H1 (cell line): ENCODE data around the gene MAGOHB. TPM values are rescaled to one million over a fixed set of nuclear protein-coding genes. Genes with fewer than 3 reads are reported as not detected.

ENCODE experiments used
- CTCF ChIA-PET: fragments of 300-600 bp; sonication (Branson Sonifier 250); formaldehyde crosslinking; loops from one replicate; lab custom pipeline; 2021; ENCODE audit not compliant: partially characterized antibody; lab: Charles Lee
- POLR2A ChIA-PET: fragments of 300-600 bp; sonication (Branson Sonifier 250); formaldehyde crosslinking; loops from one replicate; lab custom pipeline; 2021; ENCODE audit warnings: inconsistent platforms; ENCODE audit not compliant: partially characterized antibody; lab: Charles Lee
- DNase-seq, 2 experiments: peaks; one replicate each; pipeline versions ENCODE4 v3.0.0 to v3.0.0-alpha.2; 2010 to 2022; ENCODE audit warnings: low spot score in 2 of 2, low read depth in 1 of 2, mixed read lengths in 1 of 2
- FAIRE-seq: peaks from 2 replicates; lab custom pipeline; 2011; peaks lifted over from hg19 to GRCh38; lab: Jason Lieb, UNC
- H2AFZ ChIP-seq: 2 replicates; pipeline ENCODE4 v1.8.1; 2012; ENCODE audit warnings: low read length, inconsistent platforms
- H2AK5ac ChIP-seq: 2 replicates; pipeline ENCODE4 v1.6.1; 2013; ENCODE audit warnings: low read depth, low read length
- H2BK120ac ChIP-seq: replicated peaks from 2 replicates; pipeline ENCODE3; 2013; ENCODE audit warnings: low read depth, low read length, inconsistent platforms
- H2BK12ac ChIP-seq: 2 replicates; pipeline ENCODE4 v1.6.1; 2013; ENCODE audit warnings: low read depth, low read length
- H2BK15ac ChIP-seq: 2 replicates; pipeline ENCODE4 v1.6.1; 2013; ENCODE audit warnings: low read length
- H2BK20ac ChIP-seq: 2 replicates; pipeline ENCODE4 v1.6.1; 2013; ENCODE audit warnings: low read length
- H2BK5ac ChIP-seq: 2 replicates; pipeline ENCODE4 v1.6.1; 2013; ENCODE audit warnings: low read depth, low read length
- H3K14ac ChIP-seq: 2 replicates; pipeline ENCODE4 v1.6.1; 2013; ENCODE audit warnings: inconsistent platforms; ENCODE audit not compliant: insufficient read length
- H3K18ac ChIP-seq: 2 replicates; pipeline ENCODE4 v1.6.1; 2013; ENCODE audit warnings: low read length; ENCODE audit errors: extremely low read depth
- H3K23ac ChIP-seq: 2 replicates; pipeline ENCODE4 v1.6.1; 2013; ENCODE audit warnings: inconsistent platforms; ENCODE audit not compliant: insufficient read length
- H3K23me2 ChIP-seq: 2 replicates; pipeline ENCODE4 v1.6.1; 2013; ENCODE audit warnings: low read depth, low read length
- H3K27ac ChIP-seq: 2 replicates; pipeline ENCODE4 v1.6.1; 2011; ENCODE audit warnings: low read depth, low read length, inconsistent platforms
- H3K27me3 ChIP-seq, 4 experiments: replicated peaks in 1 of 4; 1 replicate in 1 of 4; 2 replicates in 3 of 4; pipeline versions ENCODE4 v1.6.1 to v1.8.1; 2011 to 2013; ENCODE audit warnings: low read length in 3 of 4, mild to moderate bottlenecking in 3 of 4, inconsistent platforms in 2 of 4, mixed read lengths in 2 of 4, moderate library complexity in 1 of 4; ENCODE audit not compliant: control insufficient read depth in 3 of 4, insufficient read depth in 3 of 4; ENCODE audit errors: extremely low read depth in 1 of 4
- H3K36me3 ChIP-seq, 4 experiments: 2 replicates each; pipeline versions ENCODE4 v1.6.1 to v1.8.1; 2011 to 2013; ENCODE audit warnings: mild to moderate bottlenecking in 4 of 4, low read length in 3 of 4, moderate library complexity in 2 of 4, control low read depth in 1 of 4, inconsistent platforms in 1 of 4; ENCODE audit not compliant: insufficient read depth in 4 of 4, control insufficient read depth in 2 of 4
- H3K4ac ChIP-seq: replicated peaks from 2 replicates; pipeline ENCODE3; 2013; ENCODE audit warnings: low read length, low read depth, mixed read lengths, inconsistent platforms; ENCODE audit not compliant: insufficient read length
- H3K4me1 ChIP-seq, 4 experiments: replicated peaks in 1 of 4; 1 replicate in 1 of 4; 2 replicates in 3 of 4; pipeline versions ENCODE4 v1.6.1 to v1.8.1; 2011 to 2013; ENCODE audit warnings: low read length in 3 of 4, inconsistent platforms in 2 of 4, mixed read lengths in 1 of 4; ENCODE audit not compliant: insufficient read depth in 4 of 4, control insufficient read depth in 3 of 4
- H3K4me2 ChIP-seq, 2 experiments: 2 replicates each; pipeline versions ENCODE4 v1.6.1 to v1.8.1; 2011 to 2013; ENCODE audit warnings: low read depth in 2 of 2, low read length in 2 of 2, control low read depth in 1 of 2, inconsistent platforms in 1 of 2, mild to moderate bottlenecking in 1 of 2; ENCODE audit not compliant: insufficient read depth in 1 of 2
- H3K4me3 ChIP-seq, 4 experiments: fragments of 200-600, 300-600 bp in 1 of 4; sonication (generic), shearing (Covaris generic), sonication (Bioruptor Twin) in 1 of 4; 2 replicates each; pipeline versions ENCODE4 v1.5.1 to v1.8.1; 2011 to 2016; ENCODE audit warnings: low read length in 4 of 4, low read depth in 3 of 4, control low read depth in 2 of 4, inconsistent platforms in 2 of 4, mild to moderate bottlenecking in 2 of 4, mixed read lengths in 1 of 4, moderate library complexity in 1 of 4; ENCODE audit not compliant: insufficient read depth in 2 of 4; ENCODE audit errors: extremely low read depth in 1 of 4
- H3K56ac ChIP-seq: replicated peaks from 2 replicates; pipeline ENCODE3; 2013; ENCODE audit warnings: low read depth, mild to moderate bottlenecking, mixed read lengths, low read length, inconsistent platforms; ENCODE audit not compliant: insufficient read length
- H3K79me1 ChIP-seq: 2 replicates; pipeline ENCODE4 v1.6.1; 2013; ENCODE audit warnings: low read depth, low read length, control low read depth
- H3K79me2 ChIP-seq, 2 experiments: 2 replicates each; pipeline versions ENCODE4 v1.6.1 to v1.8.1; 2012 to 2013; ENCODE audit warnings: low read length in 2 of 2, mild to moderate bottlenecking in 2 of 2, inconsistent platforms in 1 of 2; ENCODE audit not compliant: insufficient read depth in 2 of 2, control insufficient read depth in 1 of 2
- H3K9ac ChIP-seq, 4 experiments: replicated peaks in 1 of 4; 1 replicate in 1 of 4; 2 replicates in 3 of 4; pipeline versions ENCODE4 v1.6.1 to v1.8.1; 2011 to 2013; ENCODE audit warnings: low read depth in 3 of 4, low read length in 3 of 4, control low read depth in 2 of 4, mild to moderate bottlenecking in 2 of 4, moderate library complexity in 2 of 4, inconsistent platforms in 1 of 4; ENCODE audit errors: extremely low read depth in 1 of 4
- H3K9me3 ChIP-seq, 2 experiments: 2 replicates each; pipeline versions ENCODE4 v1.6.1 to v1.8.1; 2012 to 2013; ENCODE audit warnings: mild to moderate bottlenecking in 2 of 2, moderate library complexity in 2 of 2, control low read depth in 1 of 2, inconsistent platforms in 1 of 2, low read depth in 1 of 2, low read length in 1 of 2, mixed read lengths in 1 of 2; ENCODE audit not compliant: insufficient read depth in 2 of 2
- H4K20me1 ChIP-seq, 2 experiments: replicated peaks in 1 of 2; 2 replicates each; pipeline versions ENCODE3 to v1.8.1; 2011 to 2013; ENCODE audit warnings: inconsistent platforms in 2 of 2, low read length in 2 of 2, mild to moderate bottlenecking in 1 of 2; ENCODE audit not compliant: insufficient read depth in 2 of 2, control insufficient read depth in 1 of 2
- H4K5ac ChIP-seq: 2 replicates; pipeline ENCODE4 v1.6.1; 2013; ENCODE audit warnings: low read length, low read depth, mixed read lengths, inconsistent platforms; ENCODE audit not compliant: insufficient read length
- H4K8ac ChIP-seq: 2 replicates; pipeline ENCODE4 v1.8.0; 2013; ENCODE audit warnings: mild to moderate bottlenecking, moderate library complexity, low read length, inconsistent platforms; ENCODE audit not compliant: insufficient read depth; ENCODE audit errors: extremely low read depth
- H4K91ac ChIP-seq: replicated peaks from 2 replicates; pipeline ENCODE3; 2013; ENCODE audit warnings: low read length, mixed read lengths, inconsistent platforms; ENCODE audit not compliant: insufficient read length
- CREB1 ChIP-seq: IDR thresholded peaks from 2 replicates; pipeline ENCODE4 v1.6.1; 2012; ENCODE audit warnings: inconsistent platforms
- JUND ChIP-seq: IDR thresholded peaks from 2 replicates; pipeline ENCODE4 v1.6.1; 2011; ENCODE audit warnings: mild to moderate bottlenecking, improper control_type of control experiment, low read length
- NRF1 ChIP-seq: IDR thresholded peaks from 2 replicates; pipeline ENCODE4 v1.6.1; 2011; ENCODE audit warnings: mild to moderate bottlenecking, low read depth, low read length, improper control_type of control experiment
- SP1 ChIP-seq: IDR thresholded peaks from 2 replicates; pipeline ENCODE4 v1.6.1; 2011; ENCODE audit warnings: low read depth, low read length
- WGBS, 2 experiments: shearing (Covaris generic) in 1 of 2; methylation state at CpG; one replicate each; pipeline versions ENCODE4 v1.1.6 to v1.1.7; 2013 to 2015; ENCODE audit warnings: low lambda C conversion rate in 2 of 2, mixed read lengths in 2 of 2, inconsistent platforms in 1 of 2, low coverage in 1 of 2, missing lambda C conversion rate in 1 of 2; ENCODE audit not compliant: insufficient replicate concordance in 2 of 2, insufficient coverage in 1 of 2, insufficient read length in 1 of 2; ENCODE audit errors: extremely low coverage in 1 of 2, missing lambda C conversion rate in 1 of 2; 5-methylcytosine and 5-hydroxymethylcytosine counted together
- polyA plus RNA-seq, 7 experiments: library from polyadenylated mRNA; depleted of rRNA in 3 of 7; stranded (reverse) in 5 of 7; unstranded in 2 of 7; fragments of >200 nt in 5 of 7; fragments of 200-250 nt in 2 of 7; gene quantifications; 1 replicate in 5 of 7; 2 replicates in 1 of 7; 4 replicates in 1 of 7; pipeline versions ENCODE4 v1.2.1 to v1.2.3, GENCODE V29; 2011 to 2013; ENCODE audit warnings: missing spikeins in 2 of 7, mixed read lengths in 2 of 7
- total RNA-seq: library from RNA; stranded (reverse); fragmentation: NEBNext Ultra II Directional; extraction: Animal tissue kit (Norgen Biotek cat#: 25700); gene quantifications from 2 replicates; pipeline ENCODE4 v1.2.1, GENCODE V29; 2021

MAGOHB gene
- total and polyA plus RNA-seq, 2 of the 8 experiments (the other 6 are each of a cell fraction or from before 2014, with no cell fraction given): 21.5 to 53.7 TPM

- H3K79me2 ChIP-seq: no peaks in the 10 kb centered on the region
- no peaks in the 10 kb centered on the region for H3K79me1 ChIP-seq
- no peaks in the 10 kb centered on the region for H3K23me2 ChIP-seq
- no peak overlapping the region for H2AK5ac ChIP-seq
- no peak overlapping the region for H4K5ac ChIP-seq
- H3K27me3 ChIP-seq: peaks cover 0 to 1% (median 0%) of the 10 kb centered on the region in 4 experiments; a peak in 1 of 7 replicates
- CTCF ChIA-PET: interaction anchor here (1.1 kb wide), 1 partner anchor 18 kb away, joined by 3 read pairs; no protein-coding TSS in a partner anchor
- no peak overlapping the region for H4K91ac ChIP-seq
- POLR2A ChIA-PET: no interaction called here
- H3K18ac ChIP-seq: no peak overlapping the region
- no peak overlapping the region for H3K4me2 ChIP-seq
- H3K4me1 ChIP-seq: no peaks in the 10 kb centered on the region
- no peak overlapping the region for H3K9ac ChIP-seq
- H4K8ac ChIP-seq: no peak overlapping the region
- H3K56ac ChIP-seq: no peak overlapping the region
- H2BK20ac ChIP-seq: no peak overlapping the region
- no peak overlapping the region for H2BK120ac ChIP-seq
- H2BK12ac ChIP-seq: no peak overlapping the region
- H4K20me1 ChIP-seq: no peaks in the 10 kb centered on the region
- no peak overlapping the region for H2AFZ ChIP-seq
- H3K4ac ChIP-seq: no peak overlapping the region
- no peak for FAIRE-seq
- no peak overlapping the region for H3K14ac ChIP-seq
- no peak overlapping the region for H2BK15ac ChIP-seq
- no peaks in the 10 kb centered on the region for H3K36me3 ChIP-seq
- no peak overlapping the region for H3K4me3 ChIP-seq
- DNase-seq: no peak
- 93% methylated on average over 3 of the region's 3 CpGs; no CpG with 5 or more reads in 1 of the 2 experiments for WGBS, 2 experiments
- no peaks in the 10 kb centered on the region; a peak in 1 of 4 replicates for H3K9me3 ChIP-seq
- no peak overlapping the region for H3K23ac ChIP-seq
- H2BK5ac ChIP-seq: no peak overlapping the region
- no peak overlapping the region for H3K27ac ChIP-seq
- no peak for TF ChIP-seq CREB1
- no peak for TF ChIP-seq NRF1
- no peak for TF ChIP-seq SP1
- no peak for TF ChIP-seq JUND
Observed at GRCh38 chr12:10624605-10625004, 11.2 kb upstream of the MAGOHB start.
